ENCODE measurements around the gene APCDD1L.
A peak's percentile ranks its signal among the peaks of the same experiment; 100 is the strongest.

Gene APCDD1L

GRCh38 chr20:58545565-58546415 is 30.6 kb upstream of the APCDD1L start:
- no peak for DNase-seq (ENCODE audit: low read depth in 2 of 3, low spot score in 1 of 3)

DNA sequence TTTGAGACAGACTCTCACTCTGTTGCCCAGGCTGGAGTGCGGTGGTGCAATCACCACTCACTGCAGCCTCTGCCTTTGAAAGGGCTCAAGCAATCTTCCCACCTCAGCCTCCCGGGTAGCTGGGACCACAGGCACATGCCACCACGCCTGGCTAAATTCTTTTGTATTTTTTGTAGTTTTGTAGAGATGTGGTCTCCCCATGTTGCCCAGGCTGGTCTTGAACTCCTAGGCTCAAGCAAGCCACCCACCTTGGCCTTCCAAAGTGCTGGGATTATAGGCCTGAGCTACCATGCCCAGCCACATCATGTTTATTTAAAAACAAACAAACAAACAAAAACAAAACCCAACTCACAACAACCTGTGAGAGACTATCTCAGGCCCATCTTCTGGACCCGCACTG is 29.7 kb upstream of the APCDD1L start:
- no peak for DNase-seq (ENCODE audit: low read depth in 2 of 3, low spot score in 1 of 3)

GRCh38 chr20:58544286-58544685 is 29.1 kb upstream of the APCDD1L start:
- no peak for DNase-seq (ENCODE audit: low read depth in 2 of 3, low spot score in 1 of 3)

DNA sequence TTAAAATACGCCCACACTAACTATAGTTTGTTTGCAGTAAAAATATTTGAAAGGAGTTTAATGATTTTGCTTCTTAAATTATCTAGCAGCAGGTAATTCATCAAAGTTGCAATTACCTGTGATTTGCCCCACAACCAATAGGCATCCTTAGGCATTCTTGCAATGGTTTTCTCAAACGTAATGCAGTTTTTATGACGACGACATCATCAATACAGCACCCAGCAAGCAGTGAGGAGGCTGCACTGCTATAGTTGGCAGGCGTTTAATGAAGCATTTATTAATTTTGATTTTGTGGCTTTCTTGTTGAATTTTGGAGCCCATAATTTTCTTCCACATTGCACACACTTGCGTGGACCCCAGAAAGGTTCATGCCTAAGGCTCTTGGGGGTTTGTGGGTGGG is 28.1 kb upstream of the APCDD1L start:
- DNase-seq (ENCODE audit: low read depth in 2 of 3, low spot score in 1 of 3) = no peak

DNA sequence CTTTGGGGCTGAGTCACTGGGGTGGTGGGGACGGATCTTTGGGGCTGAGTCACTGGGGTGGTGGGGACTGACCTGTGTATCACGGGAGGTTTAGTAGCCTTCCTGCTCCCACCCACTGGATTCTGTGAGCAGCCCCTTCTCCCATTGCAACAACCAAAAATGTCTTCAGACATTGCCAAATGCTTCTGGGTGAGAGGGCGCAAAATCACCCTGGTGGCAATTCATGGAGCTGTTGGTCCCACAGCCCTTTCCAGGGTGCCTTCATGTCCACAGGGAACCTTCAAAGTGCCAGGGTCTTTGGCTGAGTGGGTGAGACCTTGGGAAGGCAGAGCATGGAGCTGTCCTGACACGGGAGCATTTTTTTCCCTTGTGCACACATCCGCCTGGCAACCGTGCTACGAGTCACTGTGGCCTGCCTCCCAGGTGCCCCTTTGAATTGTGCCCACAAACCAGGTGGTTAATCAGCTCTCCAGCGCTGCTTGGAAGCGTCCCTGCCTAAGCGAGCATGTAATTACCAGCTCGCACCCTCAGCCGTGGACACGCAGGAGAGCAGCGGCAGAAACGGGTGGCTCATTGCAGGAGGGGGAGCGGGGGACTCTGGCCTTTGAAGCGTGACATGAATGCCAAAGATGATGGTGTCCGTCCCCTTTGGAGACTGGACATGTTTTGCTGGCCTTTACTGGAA is 27.4 kb upstream of the APCDD1L start:
- DNase-seq (ENCODE audit: low read depth in 2 of 3, low spot score in 1 of 3) = peak in 1 of 3 donors; percentile 1

GRCh38 chr20:58542034-58542410 is 26.8 kb upstream of the APCDD1L start:
- peak; percentile 7 to 26 (median 22) for DNase-seq (ENCODE audit: low read depth in 2 of 3, low spot score in 1 of 3)

GRCh38 chr20:58538752-58539151 is 23.6 kb upstream of the APCDD1L start:
- no peak for DNase-seq (ENCODE audit: low read depth in 2 of 3, low spot score in 1 of 3)

DNA sequence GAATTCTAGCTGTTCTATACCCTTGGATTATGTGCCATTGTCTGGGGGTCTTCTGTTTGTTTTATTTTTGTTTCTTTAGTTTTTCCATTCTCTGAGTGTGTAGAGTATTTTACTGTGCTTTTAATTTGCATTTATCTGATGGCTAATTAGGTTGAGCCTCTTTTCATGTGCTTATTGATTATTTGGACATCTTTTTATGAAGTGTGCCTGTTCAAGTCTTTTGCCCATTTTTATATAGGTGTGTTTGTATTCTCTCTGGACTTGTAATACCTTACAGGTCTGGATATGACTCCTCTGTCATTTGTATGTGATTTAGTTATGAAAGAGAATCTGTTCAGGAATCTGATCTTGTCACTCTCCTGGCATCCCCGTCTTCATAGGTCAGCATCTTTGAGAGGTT is 22.6 kb upstream of the APCDD1L start:
- no peak for DNase-seq (ENCODE audit: low read depth in 2 of 3, low spot score in 1 of 3)

- DNase-seq (ENCODE audit: low read depth in 2 of 3, low spot score in 1 of 3) = no peak
Measured at GRCh38 chr20:58536289-58536688, 21.1 kb upstream of the APCDD1L start.

DNA sequence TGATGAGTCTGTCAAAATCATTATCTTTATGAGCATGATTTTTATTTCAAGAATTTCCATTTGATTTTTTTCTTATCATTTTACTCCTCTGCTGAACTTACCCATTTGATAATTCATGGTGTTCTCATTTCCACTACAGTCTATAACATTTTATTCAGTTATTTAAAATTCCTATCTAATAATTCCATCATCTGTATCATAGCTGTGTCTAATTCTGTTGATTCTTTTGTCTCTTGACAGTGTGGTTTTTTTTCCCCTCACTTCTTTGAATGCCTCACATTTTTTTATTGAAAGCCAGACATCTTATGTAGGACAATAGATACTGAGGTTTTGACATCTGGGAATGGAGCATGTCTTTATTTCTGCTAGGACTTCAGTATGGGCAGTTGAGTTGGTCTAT is 16.5 kb upstream of the APCDD1L start:
- DNase-seq (ENCODE audit: low read depth in 2 of 3, low spot score in 1 of 3) = no peak

- no peak for DNase-seq (ENCODE audit: low read depth in 2 of 3, low spot score in 1 of 3)
Measured at GRCh38 chr20:58531063-58531462, 15.9 kb upstream of the APCDD1L start.

GRCh38 chr20:58528412-58528811 is 13.2 kb upstream of the APCDD1L start:
- DNase-seq (ENCODE audit: low read depth in 2 of 3, low spot score in 1 of 3) = no peak

GRCh38 chr20:58526411-58526810 is 11.2 kb upstream of the APCDD1L start:
- no peak for DNase-seq (ENCODE audit: low read depth in 2 of 3, low spot score in 1 of 3)

DNA sequence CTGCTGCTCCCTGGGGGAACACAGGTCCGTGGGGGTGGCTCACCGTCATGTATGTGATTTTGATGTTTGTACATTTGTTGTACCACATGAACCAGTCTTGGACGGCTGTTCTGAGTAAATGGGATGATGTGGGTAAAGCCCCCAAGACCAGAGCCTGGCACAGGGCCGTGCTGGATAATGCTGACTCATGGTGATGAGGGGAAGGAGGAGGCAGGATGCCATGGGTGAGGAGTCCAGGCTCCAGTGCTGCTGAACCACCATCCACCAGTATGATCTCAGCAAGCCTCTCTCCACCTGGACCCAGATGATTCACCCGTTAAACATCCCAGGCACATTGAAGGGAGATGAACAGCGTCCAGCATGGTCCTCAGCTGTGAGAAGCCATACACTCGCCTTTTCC is 9.6 kb upstream of the APCDD1L start:
- DNase-seq (ENCODE audit: low read depth in 2 of 3, low spot score in 1 of 3) = no peak

DNA sequence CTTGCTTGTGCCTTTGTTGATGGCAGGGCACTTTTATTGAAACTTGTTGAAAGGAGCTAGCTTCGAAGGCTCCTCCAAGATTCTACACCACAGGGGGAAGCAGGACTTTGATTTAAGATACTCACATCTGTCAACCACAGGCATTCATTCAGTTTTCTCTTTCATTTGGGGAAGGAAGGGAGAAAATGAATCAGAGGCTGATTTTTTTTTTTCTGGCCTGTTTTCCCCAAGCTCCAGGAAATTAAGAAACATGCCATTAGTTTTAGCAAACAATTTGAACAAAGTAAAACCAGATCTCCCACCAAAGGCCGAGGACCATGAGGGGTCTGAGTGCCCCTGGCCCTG is 8.7 kb upstream of the APCDD1L start:
- no peak for DNase-seq (ENCODE audit: low read depth in 2 of 3, low spot score in 1 of 3)

GRCh38 chr20:58523072-58523970 is 8.1 kb upstream of the APCDD1L start:
- no peak for DNase-seq (ENCODE audit: low read depth in 2 of 3, low spot score in 1 of 3)

DNA sequence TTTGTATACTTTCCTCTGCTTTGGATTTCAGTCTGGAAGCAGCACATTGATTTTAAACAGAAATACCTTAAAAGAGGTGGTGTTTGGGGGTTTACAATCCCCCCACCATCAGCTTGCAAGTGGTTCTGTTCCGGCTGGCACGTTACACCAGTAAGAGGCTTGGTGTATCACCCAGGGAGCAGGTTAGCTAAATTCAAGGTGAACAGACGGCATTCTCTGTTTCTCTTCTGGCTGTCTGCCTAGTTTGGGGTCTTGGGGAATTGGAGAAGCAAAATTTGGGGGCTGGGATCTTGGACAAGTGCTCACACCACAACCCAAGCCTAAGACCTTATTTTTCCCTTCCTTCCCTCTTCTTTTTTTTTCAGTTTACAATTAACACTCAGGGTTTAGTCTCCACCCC is 7.5 kb upstream of the APCDD1L start:
- DNase-seq (ENCODE audit: low read depth in 2 of 3, low spot score in 1 of 3) = no peak

- DNase-seq (ENCODE audit: low read depth in 2 of 3, low spot score in 1 of 3) = no peak
Measured at GRCh38 chr20:58521763-58522162, 6.6 kb upstream of the APCDD1L start.

- no peak for DNase-seq (ENCODE audit: low read depth in 2 of 3, low spot score in 1 of 3)
Measured at GRCh38 chr20:58519940-58520712, 4.9 kb upstream of the APCDD1L start.

GRCh38 chr20:58518896-58519593 is 3.8 kb upstream of the APCDD1L start:
- DNase-seq (ENCODE audit: low read depth in 2 of 3, low spot score in 1 of 3) = no peak

Data from stimulated activated CD4-positive, alpha-beta T cell treated with anti-CD3 and anti-CD28 coated beads, Interleukin-12 subunit alpha, Interleukin-12 subunit beta, amount 100 ng/mL, for 48 hours (primary cell).